MM.1S (cell line): ENCODE measurements around the gene SORL1-AS1.
A peak's percentile ranks its signal among the peaks of the same experiment; 100 is the strongest.
"Not testable (repeated sequence)": the region's sequence is repeated elsewhere in the genome, so short reads cannot be mapped to it uniquely, and the experiment has no call there.

Experiments used
- DNase-seq: peaks from one replicate; pipeline ENCODE4 v3.0.0-alpha.2; 2015
- H2AFZ ChIP-seq: fragments of 300-600 bp; sonication (generic); 2 replicates; pipeline ENCODE4 v1.6.0; 2016; ENCODE audit warnings: antibody characterized with exemption, low read length
- H3F3A ChIP-seq: fragments of 300-600 bp; sonication (generic); 2 replicates; pipeline ENCODE4 v1.6.1; 2016; ENCODE audit warnings: mild to moderate bottlenecking, antibody characterized with exemption, low read length, moderate library complexity, mixed read lengths; ENCODE audit not compliant: insufficient read depth
- H3K27ac ChIP-seq: fragments of 300-600 bp; sonication (generic); 2 replicates; pipeline ENCODE4 v1.5.1; 2016; ENCODE audit warnings: mild to moderate bottlenecking, low read length
- H3K27me3 ChIP-seq: fragments of 300-600 bp; sonication (generic); replicated peaks from 2 replicates; pipeline ENCODE4 v1.6.0; 2016; ENCODE audit warnings: low read length; ENCODE audit not compliant: insufficient read depth
- H3K36me3 ChIP-seq: fragments of 300-600 bp; sonication (generic); replicated peaks from 2 replicates; pipeline ENCODE4 v1.6.1; 2016; ENCODE audit warnings: mild to moderate bottlenecking, low read length, mixed read lengths; ENCODE audit not compliant: insufficient read depth
- H3K4me1 ChIP-seq: fragments of 300-600 bp; sonication (generic); 2 replicates; pipeline ENCODE4 v1.6.1; 2016; ENCODE audit warnings: low read length, mixed read lengths
- H3K4me2 ChIP-seq: fragments of 300-600 bp; sonication (generic); 2 replicates; pipeline ENCODE4 v1.6.0; 2016; ENCODE audit warnings: low read depth, low read length
- H3K4me3 ChIP-seq: fragments of 300-600 bp; sonication (generic); 2 replicates; pipeline ENCODE4 v1.5.1; 2016; ENCODE audit warnings: low read length, mixed read lengths
- H3K79me2 ChIP-seq: fragments of 300-600 bp; sonication (generic); 2 replicates; pipeline ENCODE4 v1.6.1; 2016; ENCODE audit warnings: mixed run types, low read length, mixed read lengths
- H3K9ac ChIP-seq: fragments of 300-600 bp; sonication (generic); 2 replicates; pipeline ENCODE4 v1.6.1; 2016; ENCODE audit warnings: low read length, mixed read lengths
- H3K9me2 ChIP-seq: fragments of 300-600 bp; sonication (generic); replicated peaks from 2 replicates; pipeline ENCODE4 v1.6.1; 2016; ENCODE audit warnings: mild to moderate bottlenecking, low read length, mixed read lengths; ENCODE audit not compliant: insufficient read depth
- H3K9me3 ChIP-seq: fragments of 300-600 bp; sonication (generic); replicated peaks from 2 replicates; pipeline ENCODE4 v1.6.1; 2016; ENCODE audit warnings: mild to moderate bottlenecking, low read length, mixed read lengths; ENCODE audit not compliant: insufficient read depth
- H4K20me1 ChIP-seq: fragments of 300-600 bp; sonication (generic); 2 replicates; pipeline ENCODE4 v1.6.1; 2016; ENCODE audit warnings: mild to moderate bottlenecking, low read length, moderate library complexity, mixed read lengths; ENCODE audit not compliant: insufficient read depth
- EZH2 ChIP-seq: fragments of 300-600 bp; sonication (generic); optimal IDR thresholded peaks from 2 replicates; pipeline ENCODE3; 2017; ENCODE audit warnings: low read depth, mild to moderate bottlenecking, antibody characterized with exemption, low read length, mixed read lengths
- EZH2phosphoT487 ChIP-seq: fragments of 300-600 bp; sonication (generic); IDR thresholded peaks from 2 replicates; pipeline ENCODE4 v1.6.1; 2018; ENCODE audit warnings: antibody characterized with exemption, low read length
- TF ChIP-seq, protein P1 (sequence below): fragments of 300-600 bp; sonication (generic); IDR thresholded peaks from 2 replicates; pipeline ENCODE4 v1.5.1; 2016; ENCODE audit warnings: antibody characterized with exemption, low read length, mixed read lengths

Gene SORL1-AS1

DNA sequence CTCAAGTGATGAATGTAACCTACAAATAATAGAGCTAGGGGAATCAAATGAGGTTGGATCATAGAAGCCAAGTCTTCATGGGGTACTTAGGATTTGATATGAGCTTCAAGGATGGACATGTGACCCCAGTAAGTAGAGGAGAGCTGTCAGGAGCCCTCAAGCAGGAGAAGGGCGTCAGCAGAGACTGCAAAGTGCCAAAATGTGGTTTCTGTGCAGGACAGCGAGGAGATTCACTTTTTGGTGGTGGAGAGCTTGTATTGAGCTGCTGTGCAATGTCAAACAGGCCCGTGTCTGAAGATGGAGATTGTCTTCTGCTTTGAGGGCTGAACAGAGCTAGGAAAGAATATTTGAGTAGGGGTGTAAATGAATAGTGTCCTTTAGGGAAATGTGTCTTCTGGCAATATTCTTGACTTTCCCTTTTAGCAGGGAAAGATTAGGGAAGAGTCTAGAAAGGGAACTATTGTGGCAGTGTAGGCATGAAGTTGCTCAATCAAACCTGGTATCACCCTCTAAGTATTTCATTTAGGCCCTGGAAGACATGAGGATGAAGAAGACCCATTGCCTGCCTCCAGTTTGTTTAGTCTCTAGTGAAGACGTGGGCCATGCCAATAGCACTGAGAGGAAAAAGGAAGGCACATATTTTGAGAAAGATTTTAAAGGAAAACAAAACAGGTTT, 31.2 kb upstream of the SORL1-AS1 start:
- DNase-seq, result no peak
- TF ChIP-seq EZH2phosphoT487 (no peak), EZH2 (no peak)
- TF ChIP-seq, protein P1, sequence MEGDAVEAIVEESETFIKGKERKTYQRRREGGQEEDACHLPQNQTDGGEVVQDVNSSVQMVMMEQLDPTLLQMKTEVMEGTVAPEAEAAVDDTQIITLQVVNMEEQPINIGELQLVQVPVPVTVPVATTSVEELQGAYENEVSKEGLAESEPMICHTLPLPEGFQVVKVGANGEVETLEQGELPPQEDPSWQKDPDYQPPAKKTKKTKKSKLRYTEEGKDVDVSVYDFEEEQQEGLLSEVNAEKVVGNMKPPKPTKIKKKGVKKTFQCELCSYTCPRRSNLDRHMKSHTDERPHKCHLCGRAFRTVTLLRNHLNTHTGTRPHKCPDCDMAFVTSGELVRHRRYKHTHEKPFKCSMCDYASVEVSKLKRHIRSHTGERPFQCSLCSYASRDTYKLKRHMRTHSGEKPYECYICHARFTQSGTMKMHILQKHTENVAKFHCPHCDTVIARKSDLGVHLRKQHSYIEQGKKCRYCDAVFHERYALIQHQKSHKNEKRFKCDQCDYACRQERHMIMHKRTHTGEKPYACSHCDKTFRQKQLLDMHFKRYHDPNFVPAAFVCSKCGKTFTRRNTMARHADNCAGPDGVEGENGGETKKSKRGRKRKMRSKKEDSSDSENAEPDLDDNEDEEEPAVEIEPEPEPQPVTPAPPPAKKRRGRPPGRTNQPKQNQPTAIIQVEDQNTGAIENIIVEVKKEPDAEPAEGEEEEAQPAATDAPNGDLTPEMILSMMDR, result no peak
- no peaks in the 10 kb centered on the region for H3K9me2 ChIP-seq
- H3K4me2 ChIP-seq, result no peak overlapping the region
- H3K4me3 ChIP-seq, result no peak overlapping the region
- H3K4me1 ChIP-seq, result peaks cover 17% of the 10 kb centered on the region
- H3K79me2 ChIP-seq, result no peaks in the 10 kb centered on the region
- no peaks in the 10 kb centered on the region for H3K9me3 ChIP-seq
- no peak overlapping the region for H2AFZ ChIP-seq
- H3K27me3 ChIP-seq, result no peaks in the 10 kb centered on the region
- no peaks in the 10 kb centered on the region for H3K36me3 ChIP-seq
- H3K9ac ChIP-seq, result no peak overlapping the region
- H4K20me1 ChIP-seq, result no peaks in the 10 kb centered on the region
- peaks cover 10% of the 10 kb centered on the region for H3F3A ChIP-seq
- H3K27ac ChIP-seq, result no peak overlapping the region

DNA sequence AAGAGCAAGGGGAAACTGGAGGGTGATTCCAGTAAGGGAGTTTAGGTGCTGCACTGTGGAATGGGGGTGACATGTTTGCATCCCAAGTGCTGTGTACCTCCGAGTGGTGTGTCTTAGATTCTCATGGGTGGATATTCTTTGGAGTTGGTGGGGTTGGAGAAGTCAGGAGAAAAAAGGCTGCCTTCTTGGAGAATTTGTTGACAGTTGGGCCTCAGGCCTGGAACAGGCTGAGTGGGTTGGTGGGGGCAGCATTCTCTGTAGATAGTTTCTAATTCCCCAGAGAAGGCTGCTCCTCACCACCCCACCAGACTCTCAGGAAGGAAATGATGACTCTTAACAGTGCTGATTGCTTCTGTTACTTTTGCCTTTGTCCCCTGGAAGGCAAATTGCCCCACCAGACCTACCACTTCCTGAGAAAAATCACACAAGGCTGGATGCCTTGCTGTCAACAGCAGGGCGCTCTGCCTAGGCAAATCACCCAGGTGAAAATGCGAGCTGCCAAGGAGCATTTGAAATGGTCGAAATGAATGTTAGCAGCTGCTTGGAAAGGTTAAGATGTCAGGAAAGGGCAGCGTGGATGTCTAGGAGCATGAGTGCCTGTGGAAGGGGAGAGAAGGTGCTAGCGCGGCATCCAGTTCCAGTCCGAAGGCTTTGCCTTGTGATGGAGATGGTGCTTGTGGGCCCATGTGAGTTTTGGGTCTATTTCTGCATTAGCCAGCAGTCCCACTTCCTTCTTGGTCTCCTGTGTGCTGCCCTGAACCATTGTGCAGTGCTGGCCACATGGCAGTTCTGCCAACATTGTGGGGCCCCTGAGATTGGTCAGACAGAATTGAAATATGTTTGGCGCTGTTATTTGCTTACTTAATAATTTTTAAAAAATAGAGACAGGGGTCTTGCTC, 29.7 kb upstream of the SORL1-AS1 start:
- H3K4me2 ChIP-seq, result peak overlapping the region; percentile 46; the same call in 1 of the 2 replicates
- TF ChIP-seq EZH2phosphoT487, result no peak
- peaks cover 17% of the 10 kb centered on the region for H3K4me1 ChIP-seq
- peaks cover 10% of the 10 kb centered on the region for H3F3A ChIP-seq
- H3K9me2 ChIP-seq, result no peaks in the 10 kb centered on the region
- H3K9me3 ChIP-seq, result no peaks in the 10 kb centered on the region
- peak overlapping the region; percentile 21; the same call in 1 of the 2 replicates for H3K9ac ChIP-seq
- peak overlapping the region; percentile 28 for H2AFZ ChIP-seq
- no peaks in the 10 kb centered on the region for H4K20me1 ChIP-seq
- H3K4me3 ChIP-seq, result peak overlapping the region; percentile 6; the same call in 1 of the 2 replicates
- no peaks in the 10 kb centered on the region for H3K79me2 ChIP-seq
- H3K36me3 ChIP-seq, result no peaks in the 10 kb centered on the region
- H3K27ac ChIP-seq, result peak overlapping the region; percentile 78
- peak; percentile 54 for DNase-seq
- no peaks in the 10 kb centered on the region for H3K27me3 ChIP-seq

DNA sequence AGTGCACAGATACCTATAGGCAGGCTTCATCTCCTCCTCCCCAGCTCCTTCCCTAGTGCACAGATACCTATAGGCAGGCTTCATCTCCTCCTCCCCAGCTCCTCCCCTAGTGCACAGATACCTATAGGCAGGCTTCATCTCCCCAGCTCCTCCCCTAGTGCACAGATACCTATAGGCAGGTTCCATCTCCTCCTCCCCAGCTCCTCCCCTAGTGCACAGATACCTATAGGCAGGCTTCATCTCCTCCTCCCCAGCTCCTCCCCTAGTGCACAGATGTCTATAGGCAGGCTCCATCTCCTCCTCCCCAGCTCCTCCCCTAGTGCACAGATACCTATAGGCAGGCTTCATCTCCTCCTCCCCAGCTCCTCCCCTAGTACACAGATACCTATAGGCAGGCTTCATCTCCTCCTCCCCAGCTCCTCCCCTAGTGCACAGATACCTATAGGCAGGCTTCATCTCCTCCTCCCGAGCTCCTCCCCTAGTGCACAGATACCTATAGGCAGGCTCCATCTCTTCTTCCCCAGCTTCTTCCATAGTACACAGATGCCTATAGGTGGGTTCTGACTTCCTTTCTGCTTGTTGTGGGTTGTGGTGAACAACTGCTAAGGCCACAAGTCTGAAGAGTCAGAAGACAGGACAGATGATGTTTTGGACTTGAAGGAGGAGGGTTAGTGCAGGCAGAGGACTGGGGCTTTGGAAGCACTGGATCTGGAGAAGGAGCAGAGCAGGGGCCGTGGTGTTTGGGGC, 28.9 kb upstream of the SORL1-AS1 start:
- H3K36me3 ChIP-seq, H4K20me1 ChIP-seq, H2AFZ ChIP-seq, H3K9me3 ChIP-seq, H3K79me2 ChIP-seq, H3K27me3 ChIP-seq, H3K9me2 ChIP-seq: not testable (repeated sequence)
- DNase-seq, result peak; percentile 66
- H3K4me3 ChIP-seq, result peak overlapping the region; percentile 6; the same call in 1 of the 2 replicates
- peak overlapping the region; percentile 46; the same call in 1 of the 2 replicates for H3K4me2 ChIP-seq
- peaks cover 17% of the 10 kb centered on the region for H3K4me1 ChIP-seq
- H3K9ac ChIP-seq, result peak overlapping the region; percentile 21; the same call in 1 of the 2 replicates
- peaks cover 10% of the 10 kb centered on the region for H3F3A ChIP-seq
- peak overlapping the region; percentile 78 for H3K27ac ChIP-seq

DNA sequence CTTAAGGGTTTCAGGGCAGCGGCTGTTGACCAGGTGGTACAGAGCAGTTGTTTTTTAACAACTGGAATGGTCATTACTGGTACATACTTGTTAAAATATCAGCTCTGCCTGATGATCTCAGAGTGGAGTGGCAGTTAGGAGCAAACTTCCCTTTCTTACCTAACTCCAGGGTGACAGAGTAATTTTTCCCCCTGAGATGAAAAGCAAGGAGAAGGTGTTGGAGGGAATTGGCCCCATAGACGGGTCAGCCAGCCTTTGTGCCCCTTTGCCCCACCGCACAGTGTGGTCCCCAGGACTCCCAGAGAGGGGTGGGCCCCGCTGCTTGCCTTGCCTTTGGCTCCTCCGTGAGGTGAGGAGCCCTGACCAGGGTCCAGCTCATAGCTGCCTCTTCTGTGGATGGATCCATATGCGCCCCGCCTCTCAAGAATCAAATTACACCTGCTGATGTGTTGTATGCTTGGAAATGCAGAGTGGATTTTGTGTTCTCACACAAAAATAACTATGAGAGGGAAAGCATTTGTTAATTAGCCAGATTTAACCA, 27.0 kb upstream of the SORL1-AS1 start:
- Histone ChIP-seq H3K79me2 (no peaks in the 10 kb centered on the region), H3F3A (peaks cover 10% of the 10 kb centered on the region), H2AFZ (no peak overlapping the region), H4K20me1 (no peaks in the 10 kb centered on the region), H3K4me2 (no peak overlapping the region), H3K27ac (no peak overlapping the region), H3K4me3 (no peak overlapping the region), H3K9me2 (no peaks in the 10 kb centered on the region), H3K36me3 (no peaks in the 10 kb centered on the region), H3K9me3 (no peaks in the 10 kb centered on the region), H3K27me3 (no peaks in the 10 kb centered on the region), H3K4me1 (peaks cover 17% of the 10 kb centered on the region), H3K9ac (no peak overlapping the region)
- DNase-seq, result no peak
- no peak for TF ChIP-seq EZH2
- no peak for TF ChIP-seq EZH2phosphoT487
- TF ChIP-seq, protein P1, result no peak
